ENCODE results near the gene COL17A1.
A peak's percentile ranks its signal among the peaks of the same experiment; 100 is the strongest.

The COL17A1 gene

DNA sequence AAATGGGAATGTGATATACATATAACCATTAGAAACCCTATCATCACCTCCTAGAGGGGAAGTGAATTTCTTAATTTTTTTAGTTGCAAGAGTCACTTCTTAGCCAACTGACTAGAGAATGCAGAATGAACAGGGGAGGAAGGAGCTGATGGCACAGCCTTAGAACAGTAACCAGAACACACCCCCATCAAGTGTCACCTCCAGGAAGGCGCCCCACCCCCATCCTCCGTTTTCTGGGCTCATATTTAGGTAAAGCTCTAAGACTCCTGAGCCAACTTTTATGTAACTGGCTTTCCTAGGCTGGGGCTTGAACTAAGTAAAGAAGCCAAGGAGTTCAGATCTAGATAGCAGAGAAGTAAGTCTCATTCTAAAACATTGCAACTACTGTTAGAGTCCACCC, 54.0 kb downstream of the COL17A1 start:
- no peaks in the 10 kb centered on the region for H3K79me2 ChIP-seq
- H3K27ac ChIP-seq, result no peak overlapping the region
- H3K27me3 ChIP-seq (ENCODE audit: control insufficient read depth, insufficient read depth, low read length), result no peaks in the 10 kb centered on the region
- H3K36me3 ChIP-seq (ENCODE audit: control insufficient read depth, insufficient read depth, low read length), result no peaks in the 10 kb centered on the region
- H3K9ac ChIP-seq, result no peak overlapping the region
- H3K9me3 ChIP-seq (ENCODE audit: control insufficient read depth, low read length), result no peaks in the 10 kb centered on the region
- H3K4me1 ChIP-seq, result no peaks in the 10 kb centered on the region
- H3K4me3 ChIP-seq (ENCODE audit: low read depth, low read length), result no peak overlapping the region
- H2AFZ ChIP-seq, result no peak overlapping the region
- TF ChIP-seq, protein P1, sequence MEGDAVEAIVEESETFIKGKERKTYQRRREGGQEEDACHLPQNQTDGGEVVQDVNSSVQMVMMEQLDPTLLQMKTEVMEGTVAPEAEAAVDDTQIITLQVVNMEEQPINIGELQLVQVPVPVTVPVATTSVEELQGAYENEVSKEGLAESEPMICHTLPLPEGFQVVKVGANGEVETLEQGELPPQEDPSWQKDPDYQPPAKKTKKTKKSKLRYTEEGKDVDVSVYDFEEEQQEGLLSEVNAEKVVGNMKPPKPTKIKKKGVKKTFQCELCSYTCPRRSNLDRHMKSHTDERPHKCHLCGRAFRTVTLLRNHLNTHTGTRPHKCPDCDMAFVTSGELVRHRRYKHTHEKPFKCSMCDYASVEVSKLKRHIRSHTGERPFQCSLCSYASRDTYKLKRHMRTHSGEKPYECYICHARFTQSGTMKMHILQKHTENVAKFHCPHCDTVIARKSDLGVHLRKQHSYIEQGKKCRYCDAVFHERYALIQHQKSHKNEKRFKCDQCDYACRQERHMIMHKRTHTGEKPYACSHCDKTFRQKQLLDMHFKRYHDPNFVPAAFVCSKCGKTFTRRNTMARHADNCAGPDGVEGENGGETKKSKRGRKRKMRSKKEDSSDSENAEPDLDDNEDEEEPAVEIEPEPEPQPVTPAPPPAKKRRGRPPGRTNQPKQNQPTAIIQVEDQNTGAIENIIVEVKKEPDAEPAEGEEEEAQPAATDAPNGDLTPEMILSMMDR (IDR thresholded peaks at IDR 0.05), result no peak
- no peak overlapping the region for H3K4me2 ChIP-seq (ENCODE audit: low read length)

DNA sequence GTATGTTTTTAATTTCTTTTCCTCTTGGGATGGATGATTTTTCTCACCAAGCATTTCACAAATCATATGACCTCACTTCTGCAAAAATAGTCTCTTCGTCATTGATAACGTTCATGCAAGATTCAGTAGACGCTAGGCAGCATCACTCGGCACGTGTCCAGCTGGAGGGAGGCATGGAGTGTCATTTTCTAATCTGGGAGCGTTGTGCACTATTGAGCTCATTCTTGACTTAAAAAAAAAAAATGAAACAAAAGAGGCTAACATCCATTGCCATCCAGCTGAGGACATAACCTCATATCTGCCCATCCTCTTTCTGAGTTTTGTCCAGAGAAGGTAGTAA, 56.2 kb downstream of the COL17A1 start:
- no peak overlapping the region for H3K4me3 ChIP-seq (ENCODE audit: low read depth, low read length)
- no peaks in the 10 kb centered on the region for H3K79me2 ChIP-seq
- no peaks in the 10 kb centered on the region for H3K36me3 ChIP-seq (ENCODE audit: control insufficient read depth, insufficient read depth, low read length)
- no peaks in the 10 kb centered on the region for H3K9me3 ChIP-seq (ENCODE audit: control insufficient read depth, low read length)
- H3K4me2 ChIP-seq (ENCODE audit: low read length), result no peak overlapping the region
- no peak overlapping the region for H2AFZ ChIP-seq
- peaks cover 2% of the 10 kb centered on the region for H3K4me1 ChIP-seq
- no peaks in the 10 kb centered on the region for H3K27me3 ChIP-seq (ENCODE audit: control insufficient read depth, insufficient read depth, low read length)
- no peak overlapping the region for H3K27ac ChIP-seq
- TF ChIP-seq, protein P1 (IDR thresholded peaks at IDR 0.05), result no peak
- H3K9ac ChIP-seq, result no peak overlapping the region

DNA sequence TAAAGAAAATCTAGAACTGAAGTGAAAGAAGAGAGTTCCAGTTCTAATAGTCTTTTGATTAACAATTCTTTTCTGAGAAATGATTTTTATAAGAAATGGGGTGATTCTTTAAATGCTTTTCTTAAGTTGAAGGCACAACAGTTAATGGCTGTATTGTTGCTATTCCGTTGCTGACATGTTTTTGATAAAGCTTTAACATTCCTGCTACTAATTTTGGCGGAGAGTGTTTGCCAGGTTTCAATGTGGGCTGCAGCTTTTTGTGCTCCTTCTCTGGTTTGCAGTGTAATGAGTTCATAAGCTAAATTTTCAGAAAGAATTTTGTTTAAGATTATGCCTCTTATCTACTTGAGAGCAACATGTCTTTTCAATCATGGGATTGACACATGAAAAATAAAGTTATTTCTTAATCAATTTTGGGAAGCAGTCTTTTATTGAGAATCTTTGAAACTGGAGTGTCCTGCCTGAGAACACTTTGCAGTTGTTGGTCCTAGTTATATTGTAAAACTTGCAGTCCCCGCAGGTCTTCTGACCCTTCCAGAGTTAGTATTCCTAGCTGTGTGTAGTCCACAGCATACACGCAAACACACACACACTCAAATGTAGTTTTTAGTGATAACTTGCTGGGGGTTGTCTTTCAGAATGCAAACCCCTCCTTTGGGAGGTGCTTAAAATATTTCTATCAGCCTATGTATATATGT, 56.7 kb downstream of the COL17A1 start:
- H3K9me3 ChIP-seq (ENCODE audit: control insufficient read depth, low read length), result no peaks in the 10 kb centered on the region
- H3K4me2 ChIP-seq (ENCODE audit: low read length), result no peak overlapping the region
- no peak overlapping the region for H3K4me3 ChIP-seq (ENCODE audit: low read depth, low read length)
- H3K27me3 ChIP-seq (ENCODE audit: control insufficient read depth, insufficient read depth, low read length), result no peaks in the 10 kb centered on the region
- H3K79me2 ChIP-seq, result no peaks in the 10 kb centered on the region
- H3K4me1 ChIP-seq, result peaks cover 4% of the 10 kb centered on the region
- no peaks in the 10 kb centered on the region for H3K36me3 ChIP-seq (ENCODE audit: control insufficient read depth, insufficient read depth, low read length)
- H3K9ac ChIP-seq, result no peak overlapping the region
- H3K27ac ChIP-seq, result no peak overlapping the region
- TF ChIP-seq, protein P1 (IDR thresholded peaks at IDR 0.05), result no peak
- H2AFZ ChIP-seq, result no peak overlapping the region

DNA sequence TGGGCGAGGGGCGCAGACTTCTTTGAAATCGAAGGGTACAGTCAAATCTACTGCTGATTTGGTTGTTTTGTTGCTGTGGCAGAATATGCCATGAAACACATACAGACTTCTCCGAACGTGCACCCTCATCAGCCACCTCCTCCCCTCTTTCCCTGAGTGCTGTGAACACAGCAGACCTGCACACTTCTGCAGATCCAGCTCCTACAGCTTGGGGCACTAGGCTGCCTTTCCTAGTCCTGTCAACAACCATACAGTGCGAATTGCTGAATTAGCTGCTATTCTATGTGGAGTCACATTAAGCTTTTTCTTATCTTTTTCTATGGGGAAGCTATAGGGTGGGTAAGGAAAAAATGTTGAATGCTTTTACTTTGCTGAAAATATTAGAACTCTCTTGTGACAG, 57.5 kb downstream of the COL17A1 start:
- no peak overlapping the region for H3K27ac ChIP-seq
- TF ChIP-seq, protein P1 (IDR thresholded peaks at IDR 0.05), result peak; percentile 42
- H3K36me3 ChIP-seq (ENCODE audit: control insufficient read depth, insufficient read depth, low read length), result no peaks in the 10 kb centered on the region
- H3K79me2 ChIP-seq, result no peaks in the 10 kb centered on the region
- H3K27me3 ChIP-seq (ENCODE audit: control insufficient read depth, insufficient read depth, low read length), result no peaks in the 10 kb centered on the region
- no peak overlapping the region for H3K9ac ChIP-seq
- H3K4me3 ChIP-seq (ENCODE audit: low read depth, low read length), result no peak overlapping the region
- H3K4me2 ChIP-seq (ENCODE audit: low read length), result no peak overlapping the region
- peaks cover 4% of the 10 kb centered on the region for H3K4me1 ChIP-seq
- H3K9me3 ChIP-seq (ENCODE audit: control insufficient read depth, low read length), result no peaks in the 10 kb centered on the region
- H2AFZ ChIP-seq, result no peak overlapping the region

DNA sequence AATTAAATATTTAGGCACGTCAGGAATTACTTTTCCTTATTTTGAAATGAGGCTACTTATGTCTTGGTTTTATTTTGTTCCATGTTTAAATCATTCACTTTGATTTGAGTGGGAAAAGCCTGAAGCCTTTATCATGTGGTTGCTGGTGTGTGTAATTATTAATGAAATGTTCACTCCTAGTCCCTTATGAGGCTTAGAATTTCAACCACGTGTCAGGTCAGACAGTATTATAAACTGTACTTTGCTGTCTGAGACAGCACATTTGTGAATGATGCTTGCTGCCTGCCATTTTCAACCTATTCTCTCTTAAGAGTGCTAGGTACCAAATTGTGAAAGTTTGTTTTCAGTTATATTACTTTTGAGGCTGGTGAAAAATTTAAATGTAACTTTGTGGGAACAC, 58.9 kb downstream of the COL17A1 start:
- no peaks in the 10 kb centered on the region for H3K36me3 ChIP-seq (ENCODE audit: control insufficient read depth, insufficient read depth, low read length)

More for the DNA sequence above, 58.9 kb downstream of the COL17A1 start:
- H2AFZ ChIP-seq, result no peak overlapping the region
- H3K79me2 ChIP-seq, result no peaks in the 10 kb centered on the region
- H3K9me3 ChIP-seq (ENCODE audit: control insufficient read depth, low read length), result no peaks in the 10 kb centered on the region
- no peak overlapping the region for H3K4me2 ChIP-seq (ENCODE audit: low read length)
- TF ChIP-seq, protein P1 (IDR thresholded peaks at IDR 0.05), result no peak
- no peak overlapping the region for H3K27ac ChIP-seq
- peaks cover 4% of the 10 kb centered on the region for H3K4me1 ChIP-seq
- no peaks in the 10 kb centered on the region for H3K27me3 ChIP-seq (ENCODE audit: control insufficient read depth, insufficient read depth, low read length)
- no peak overlapping the region for H3K9ac ChIP-seq
- H3K4me3 ChIP-seq (ENCODE audit: low read depth, low read length), result no peak overlapping the region

All from parathyroid adenoma (tissue), 2 donors.